Vagina (tissue), 2 donors: Measurements from ENCODE around the gene UTS2. TPM values are rescaled to one million over a fixed set of nuclear protein-coding genes. Genes with fewer than 3 reads are reported as not detected.

Experiments used
- DNase-seq, 2 donors: peaks; one replicate each; pipeline ENCODE4 v3.0.0-alpha.2; 2017; ENCODE audit errors: extremely low spot score in 2 of 2
- H3K27ac ChIP-seq: fragments of 200-600 bp; sonication (generic); one replicate; pipeline ENCODE4 v1.5.1; 2019
- H3K27me3 ChIP-seq: fragments of 200-600 bp; sonication (generic); one replicate; pipeline ENCODE4 v1.5.1; 2019
- H3K36me3 ChIP-seq, 2 donors: fragments of 200-600 bp; sonication (generic); one replicate each; pipeline ENCODE4 v1.5.1; 2017 to 2019
- H3K4me1 ChIP-seq: fragments of 200-600 bp; sonication (generic); one replicate; pipeline ENCODE4 v1.5.1; 2019
- H3K4me3 ChIP-seq, 2 donors: fragments of 200-600 bp; sonication (generic); 1 replicate in 1 of 2; 2 replicates in 1 of 2; pipeline ENCODE4 v1.5.1; 2016 to 2019
- H3K9me3 ChIP-seq: fragments of 200-600 bp; sonication (generic); one replicate; pipeline ENCODE4 v1.5.1; 2019
- CTCF ChIP-seq, 3 experiments: fragments of 450-650 bp in 2 of 3; fragments of 200-600 bp in 1 of 3; sonication (generic) in 1 of 3; IDR thresholded peaks; one replicate each; pipeline ENCODE4 v1.5.1; 2017 to 2019; ENCODE audit warnings: antibody characterized with exemption in 3 of 3, mild to moderate bottlenecking in 2 of 3, moderate library complexity in 2 of 3
- POLR2A ChIP-seq, 2 donors: fragments of 450-650 bp; IDR thresholded peaks; one replicate each; pipeline ENCODE4 v1.6.1; 2017; ENCODE audit warnings: antibody characterized with exemption in 2 of 2, mild to moderate bottlenecking in 2 of 2, moderate library complexity in 2 of 2
- POLR2AphosphoS5 ChIP-seq, 2 donors: sonication (generic); formaldehyde crosslinking; IDR thresholded peaks; one replicate each; pipeline ENCODE4 v1.9.0; 2017; ENCODE audit warnings: antibody characterized with exemption in 2 of 2, mild to moderate bottlenecking in 2 of 2, low read depth in 1 of 2; ENCODE audit not compliant: insufficient read depth in 1 of 2
- intact Hi-C: fragments of 100-400 bp; cut with DNase I; formaldehyde crosslinking; loops from one replicate; pipeline ENCODE4 v1.15.1; 2023
- total RNA-seq: library from RNA; depleted of rRNA; stranded (reverse); fragments of >200 nt; gene quantifications from one replicate; pipeline ENCODE4 v1.2.3, GENCODE V29; 2016

The UTS2 gene
- total RNA-seq, 1 donor from 2014 or later: 5.4 TPM

GRCh38 chr1:7850786-7851185 is 2.1 kb downstream of the UTS2 start:
- no peak for DNase-seq

GRCh38 chr1:7847599-7847998 is 5.3 kb downstream of the UTS2 start:
- Histone ChIP-seq H3K4me1 (no peaks in the 10 kb centered on the region), H3K4me3 (no peak overlapping the region), H3K36me3 (peaks cover 6 to 17% of the 10 kb centered on the region in 2 donors), H3K9me3 (no peaks in the 10 kb centered on the region), H3K27me3 (no peaks in the 10 kb centered on the region), H3K27ac (no peak overlapping the region)
- DNase-seq: no peak
- TF ChIP-seq CTCF (IDR thresholded peaks at IDR 0.05): no peak
- no peak for TF ChIP-seq POLR2A (IDR thresholded peaks at IDR 0.05)
- TF ChIP-seq POLR2AphosphoS5 (IDR thresholded peaks at IDR 0.05; ENCODE audit: insufficient read depth in 1 of 2, low read depth in 1 of 2): no peak
- intact Hi-C loops: no loop called here

More at GRCh38 chr1:7850786-7851185, 2.1 kb downstream of the UTS2 start:
- intact Hi-C loops: no loop called here
- no peaks in the 10 kb centered on the region for H3K4me1 ChIP-seq
- TF ChIP-seq POLR2A (IDR thresholded peaks at IDR 0.05) (no peak), POLR2AphosphoS5 (IDR thresholded peaks at IDR 0.05; ENCODE audit: insufficient read depth in 1 of 2, low read depth in 1 of 2) (no peak), CTCF (IDR thresholded peaks at IDR 0.05) (no peak)
- no peaks in the 10 kb centered on the region for H3K9me3 ChIP-seq
- H3K36me3 ChIP-seq: no peaks in the 10 kb centered on the region
- no peaks in the 10 kb centered on the region for H3K27me3 ChIP-seq
- H3K4me3 ChIP-seq: no peak overlapping the region
- no peak overlapping the region for H3K27ac ChIP-seq

GRCh38 chr1:7846656-7847055 is 6.2 kb downstream of the UTS2 start:
- Histone ChIP-seq H3K36me3 (peaks cover 6 to 23% of the 10 kb centered on the region in 2 donors), H3K9me3 (no peaks in the 10 kb centered on the region), H3K27ac (no peak overlapping the region), H3K27me3 (no peaks in the 10 kb centered on the region), H3K4me3 (no peak overlapping the region), H3K4me1 (no peaks in the 10 kb centered on the region)
- TF ChIP-seq POLR2A (IDR thresholded peaks at IDR 0.05) (no peak), POLR2AphosphoS5 (IDR thresholded peaks at IDR 0.05; ENCODE audit: insufficient read depth in 1 of 2, low read depth in 1 of 2) (no peak), CTCF (IDR thresholded peaks at IDR 0.05) (no peak)
- intact Hi-C loops: no loop called here
- no peak for DNase-seq

- TF ChIP-seq POLR2AphosphoS5 (IDR thresholded peaks at IDR 0.05; ENCODE audit: insufficient read depth in 1 of 2, low read depth in 1 of 2) (no peak), POLR2A (IDR thresholded peaks at IDR 0.05) (no peak), CTCF (IDR thresholded peaks at IDR 0.05) (no peak)
- intact Hi-C loops: no loop called here
- no peak overlapping the region for H3K27ac ChIP-seq
- no peaks in the 10 kb centered on the region for H3K27me3 ChIP-seq
- H3K4me3 ChIP-seq: no peak overlapping the region
- peaks cover 6 to 32% of the 10 kb centered on the region in 2 donors for H3K36me3 ChIP-seq
- DNase-seq: no peak
- no peaks in the 10 kb centered on the region for H3K9me3 ChIP-seq
- H3K4me1 ChIP-seq: no peaks in the 10 kb centered on the region
These were observed 7.1 kb downstream of the UTS2 start for GRCh38 chr1:7845761-7846160.

GRCh38 chr1:7842517-7842916 is 10.3 kb downstream of the UTS2 start:
- no peak overlapping the region for H3K27ac ChIP-seq
- intact Hi-C loops: no loop called here

More at GRCh38 chr1:7842517-7842916, 10.3 kb downstream of the UTS2 start:
- H3K4me3 ChIP-seq: no peak overlapping the region
- TF ChIP-seq POLR2A (IDR thresholded peaks at IDR 0.05) (no peak), CTCF (IDR thresholded peaks at IDR 0.05) (no peak), POLR2AphosphoS5 (IDR thresholded peaks at IDR 0.05; ENCODE audit: insufficient read depth in 1 of 2, low read depth in 1 of 2) (no peak)
- H3K9me3 ChIP-seq: peaks cover 2% of the 10 kb centered on the region
- no peaks in the 10 kb centered on the region for H3K27me3 ChIP-seq
- H3K36me3 ChIP-seq: peaks cover 6 to 64% of the 10 kb centered on the region in 2 donors
- no peaks in the 10 kb centered on the region for H3K4me1 ChIP-seq
- DNase-seq: no peak
